ENCODE results near the gene PPWD1.

Gene PPWD1

DNA sequence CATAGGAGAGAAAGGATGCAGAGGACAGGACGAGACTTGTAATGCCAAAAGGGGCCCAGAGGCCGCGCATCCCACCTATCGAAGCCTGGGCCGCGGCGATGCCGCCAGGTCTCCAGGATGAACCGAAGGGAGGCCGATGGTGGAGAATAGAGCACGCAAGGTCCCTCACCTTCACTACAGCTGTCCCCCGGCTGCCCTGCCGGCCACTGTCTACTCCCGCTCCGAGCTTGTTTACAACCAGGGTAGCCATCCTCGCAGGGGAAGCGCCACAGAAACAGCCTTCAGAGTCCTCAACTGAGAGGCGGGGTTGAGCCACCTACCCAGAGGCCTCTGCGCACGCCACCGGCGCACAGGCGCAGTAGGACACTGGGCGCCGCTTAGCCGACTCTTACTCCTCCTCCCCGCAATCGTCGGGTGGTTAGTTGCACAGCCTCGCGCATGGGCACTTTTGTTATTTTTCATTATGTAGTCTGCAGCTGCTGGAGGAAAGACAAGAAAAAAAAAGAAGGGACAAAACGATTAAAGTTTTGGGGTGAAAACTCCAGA is 61.0 kb downstream of the PPWD1 start, which contains the start of gene TRIM23:
Gene TRIM23 (minus strand): TSS at position 309 of the 546 bp plus-strand sequence. CDS start 59 bp downstream, at position 250.
- peak; percentile 97 for DNase-seq

- DNase-seq = peak; percentile 97
Observed at GRCh38 chr5:65624571-65625555, 61.8 kb downstream of the PPWD1 start, which contains the start of the genes SHLD3 and TRAPPC13. Gene SHLD3 (plus strand): TSS chr5:65625027. CDS start chr5:65629588, 4,561 bp downstream. Gene TRAPPC13 (plus strand): TSS chr5:65625027. CDS start chr5:65625061, 34 bp downstream.

- peak; percentile 23 for DNase-seq
Observed at GRCh38 chr5:65625743-65626142, 62.6 kb downstream of the PPWD1 start.

DNA sequence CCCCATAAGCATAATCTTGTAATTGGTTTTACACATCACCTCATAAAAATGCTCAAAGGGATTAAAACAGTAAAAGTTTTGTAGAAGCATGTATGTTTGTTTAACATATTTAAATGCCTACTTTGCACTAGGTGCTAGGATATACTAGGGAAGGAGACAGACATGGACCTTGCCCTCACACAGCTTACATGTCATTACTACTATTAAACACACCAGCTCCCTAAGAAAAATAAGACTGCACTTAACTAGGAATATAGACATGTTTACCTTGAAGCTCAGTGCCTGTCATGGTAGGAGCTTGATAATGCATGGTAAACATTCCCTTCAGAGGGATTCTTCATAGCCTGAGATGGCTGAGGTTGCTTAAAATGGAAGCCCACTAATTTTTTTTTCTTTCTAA is 67.9 kb downstream of the PPWD1 start:
- no peak for DNase-seq

Data from OCI-M1 (cell line).